Neural cell (in vitro differentiated cells): ENCODE data around the gene TSEN15. TPM values are rescaled to one million over a fixed set of nuclear protein-coding genes. Genes with fewer than 3 reads are reported as not detected.

Experiments used
- H2AFZ ChIP-seq: fragments of 200-600, 300-800 bp; sonication (generic), shearing (Covaris generic); 2 replicates; pipeline ENCODE4 v1.6.0; 2014; ENCODE audit warnings: low read depth, mild to moderate bottlenecking, antibody characterized with exemption, low read length, moderate library complexity
- H3F3A ChIP-seq: fragments of 200-600 bp; shearing (Covaris generic); 2 replicates; pipeline ENCODE4 v1.6.1; 2016; ENCODE audit warnings: mild to moderate bottlenecking, moderate library complexity, mixed read lengths, antibody characterized with exemption, low read length; ENCODE audit not compliant: insufficient read depth, poor library complexity, severe bottlenecking
- H3K27ac ChIP-seq: fragments of 200-600, 300-800 bp; sonication (generic), shearing (Covaris generic); 2 replicates; pipeline ENCODE4 v1.5.1; 2014; ENCODE audit warnings: mild to moderate bottlenecking, low read length, moderate library complexity
- H3K27me3 ChIP-seq: fragments of 300-800, 200-600 bp; sonication (generic), shearing (Covaris generic); 2 replicates; pipeline ENCODE4 v1.6.0; 2014; ENCODE audit warnings: mild to moderate bottlenecking, low read depth, low read length, moderate library complexity; ENCODE audit not compliant: insufficient read depth
- H3K36me3 ChIP-seq: fragments of 300-800, 200-600 bp; sonication (generic), shearing (Covaris generic); 2 replicates; pipeline ENCODE4 v1.5.1; 2014; ENCODE audit warnings: mild to moderate bottlenecking, antibody characterized with exemption, low read length, moderate library complexity; ENCODE audit not compliant: insufficient read depth
- H3K4me2 ChIP-seq: fragments of 300-800, 200-600 bp; sonication (generic), shearing (Covaris generic); 2 replicates; pipeline ENCODE4 v1.6.0; 2014; ENCODE audit warnings: mild to moderate bottlenecking, low read length
- H3K4me3 ChIP-seq: fragments of 300-800, 200-600 bp; sonication (generic), shearing (Covaris generic); 2 replicates; pipeline ENCODE4 v1.5.1; 2014; ENCODE audit warnings: mild to moderate bottlenecking, low read length, moderate library complexity
- H3K79me2 ChIP-seq: fragments of 200-600 bp; shearing (Covaris generic); replicated peaks from 2 replicates; pipeline ENCODE4 v1.6.0; 2014; ENCODE audit warnings: mild to moderate bottlenecking, low read length, moderate library complexity; ENCODE audit not compliant: insufficient read depth
- H3K9ac ChIP-seq: fragments of 300-800, 200-600 bp; sonication (generic), shearing (Covaris generic); 2 replicates; pipeline ENCODE4 v1.6.1; 2016; ENCODE audit warnings: mild to moderate bottlenecking, low read length, mixed read lengths
- H3K9me2 ChIP-seq: fragments of 200-600 bp; shearing (Covaris generic); 2 replicates; pipeline ENCODE4 v1.6.1; 2016; ENCODE audit warnings: mild to moderate bottlenecking, low read length, mixed read lengths; ENCODE audit not compliant: insufficient read depth
- H3K9me3 ChIP-seq: fragments of 200-600, 300-800 bp; sonication (generic), shearing (Covaris generic); 2 replicates; pipeline ENCODE4 v1.6.1; 2016; ENCODE audit warnings: mild to moderate bottlenecking, mixed run types, low read length, moderate library complexity, mixed read lengths
- H4K20me1 ChIP-seq: fragments of 200-600 bp; shearing (Covaris generic); 2 replicates; pipeline ENCODE4 v1.6.1; 2016; ENCODE audit warnings: mild to moderate bottlenecking, mixed run types; ENCODE audit not compliant: insufficient read depth
- CTCF ChIP-seq: fragments of 450-650 bp; IDR thresholded peaks from 2 replicates; pipeline ENCODE4 v1.5.1; 2014; ENCODE audit warnings: antibody characterized with exemption, mild to moderate bottlenecking, moderate library complexity; ENCODE audit not compliant: poor library complexity, severe bottlenecking
- EP300 ChIP-seq: fragments of 450-650 bp; conservative IDR thresholded peaks from 2 replicates; pipeline ENCODE4 v1.6.1; 2014; ENCODE audit warnings: antibody characterized with exemption, mild to moderate bottlenecking, moderate library complexity; ENCODE audit not compliant: poor library complexity, severe bottlenecking
- EZH2 ChIP-seq: fragments of 200-600, 300-800 bp; shearing (Covaris generic), sonication (generic); IDR thresholded peaks from 2 replicates; pipeline ENCODE4 v1.6.1; 2014; ENCODE audit warnings: antibody characterized with exemption, low read length, borderline replicate concordance, mild to moderate bottlenecking; ENCODE audit not compliant: insufficient read depth, poor library complexity, severe bottlenecking
- MXI1 ChIP-seq: fragments of 450-650 bp; conservative IDR thresholded peaks from 2 replicates; pipeline ENCODE4 v1.6.1; 2014; ENCODE audit warnings: antibody characterized with exemption, mild to moderate bottlenecking; ENCODE audit not compliant: poor library complexity, severe bottlenecking
- POLR2AphosphoS5 ChIP-seq: IDR thresholded peaks from 2 replicates; pipeline ENCODE4 v1.6.1; 2012
- RAD21 ChIP-seq: fragments of 450-650 bp; conservative IDR thresholded peaks from 2 replicates; pipeline ENCODE4 v1.6.1; 2014; ENCODE audit warnings: antibody characterized with exemption, mild to moderate bottlenecking, moderate library complexity
- REST ChIP-seq: IDR thresholded peaks from 2 replicates; pipeline ENCODE4 v1.6.1; 2012; ENCODE audit warnings: borderline replicate concordance
- SMC3 ChIP-seq: fragments of 450-650 bp; conservative IDR thresholded peaks from 2 replicates; pipeline ENCODE4 v1.6.1; 2014; ENCODE audit warnings: antibody characterized with exemption, mild to moderate bottlenecking, moderate library complexity; ENCODE audit not compliant: poor library complexity
- TAF1 ChIP-seq: IDR thresholded peaks from 2 replicates; pipeline ENCODE4 v1.6.1; 2012; ENCODE audit warnings: low read depth
- polyA plus RNA-seq: library from polyadenylated mRNA; depleted of rRNA; stranded (reverse); fragments of >200 nt; gene quantifications from 2 replicates; pipeline ENCODE4 v1.2.3, GENCODE V29; 2014

Gene TSEN15
- polyA plus RNA-seq, 1 donor from 2014 or later, result 56.9 TPM

- Histone ChIP-seq H2AFZ (no peak overlapping the region), H3K9me3 (no peaks in the 10 kb centered on the region), H3F3A (no peaks in the 10 kb centered on the region), H3K36me3 (no peaks in the 10 kb centered on the region), H4K20me1 (no peaks in the 10 kb centered on the region), H3K27me3 (peaks cover 14% of the 10 kb centered on the region), H3K4me2 (no peak overlapping the region), H3K9ac (no peak overlapping the region), H3K9me2 (no peaks in the 10 kb centered on the region), H3K27ac (no peak overlapping the region), H3K4me3 (no peak overlapping the region), H3K79me2 (no peaks in the 10 kb centered on the region)
- TF ChIP-seq RAD21 (no peak), REST (no peak), EZH2 (no peak), TAF1 (no peak), EP300 (no peak), SMC3 (no peak), CTCF (no peak), POLR2AphosphoS5 (no peak), MXI1 (no peak)
Observed at GRCh38 chr1:184031092-184031408, 20.5 kb upstream of the TSEN15 start.

GRCh38 chr1:184031409-184032107 lies 20.0 kb upstream of the TSEN15 start:
- Histone ChIP-seq H2AFZ (no peak overlapping the region), H3K36me3 (no peaks in the 10 kb centered on the region), H3K9me2 (no peaks in the 10 kb centered on the region), H3K9ac (no peak overlapping the region), H3K79me2 (no peaks in the 10 kb centered on the region), H3K27ac (no peak overlapping the region), H3K27me3 (peaks cover 19% of the 10 kb centered on the region), H3K4me2 (no peak overlapping the region), H3K4me3 (no peak overlapping the region), H4K20me1 (no peaks in the 10 kb centered on the region), H3K9me3 (no peaks in the 10 kb centered on the region), H3F3A (no peaks in the 10 kb centered on the region)
- TF ChIP-seq MXI1 (no peak), POLR2AphosphoS5 (no peak), EZH2 (no peak), SMC3 (no peak), RAD21 (no peak), TAF1 (no peak), CTCF (no peak), EP300 (no peak), REST (no peak)
